Skeletal muscle satellite cell (primary cell): ENCODE measurements around the gene PAN3.
"Not testable (repeated sequence)": the region's sequence is repeated elsewhere in the genome, so short reads cannot be mapped to it uniquely, and the experiment has no call there.

Experiments
- H3K27me3 ChIP-seq: 2 replicates; pipeline ENCODE4 v1.7.0; 2013; ENCODE audit warnings: low read length; ENCODE audit not compliant: control insufficient read depth, insufficient read depth
- H3K36me3 ChIP-seq: 2 replicates; pipeline ENCODE4 v1.7.0; 2013; ENCODE audit warnings: mild to moderate bottlenecking, control low read depth, low read length; ENCODE audit not compliant: insufficient read depth
- H3K4me1 ChIP-seq: 2 replicates; pipeline ENCODE4 v1.7.0; 2013; ENCODE audit warnings: low read length; ENCODE audit not compliant: control insufficient read depth, insufficient read depth
- H3K4me2 ChIP-seq: 2 replicates; pipeline ENCODE4 v1.7.0; 2013; ENCODE audit warnings: mild to moderate bottlenecking, low read length
- H3K4me3 ChIP-seq: 2 replicates; pipeline ENCODE4 v1.7.0; 2013; ENCODE audit warnings: low read length
- H3K9ac ChIP-seq: 2 replicates; pipeline ENCODE4 v1.7.0; 2013; ENCODE audit warnings: mild to moderate bottlenecking, low read depth, low read length, moderate library complexity
- H3K9me3 ChIP-seq: replicated peaks from 2 replicates; pipeline ENCODE4 v1.7.0; 2013; ENCODE audit warnings: mild to moderate bottlenecking, control low read depth, low read length

PAN3 gene

DNA sequence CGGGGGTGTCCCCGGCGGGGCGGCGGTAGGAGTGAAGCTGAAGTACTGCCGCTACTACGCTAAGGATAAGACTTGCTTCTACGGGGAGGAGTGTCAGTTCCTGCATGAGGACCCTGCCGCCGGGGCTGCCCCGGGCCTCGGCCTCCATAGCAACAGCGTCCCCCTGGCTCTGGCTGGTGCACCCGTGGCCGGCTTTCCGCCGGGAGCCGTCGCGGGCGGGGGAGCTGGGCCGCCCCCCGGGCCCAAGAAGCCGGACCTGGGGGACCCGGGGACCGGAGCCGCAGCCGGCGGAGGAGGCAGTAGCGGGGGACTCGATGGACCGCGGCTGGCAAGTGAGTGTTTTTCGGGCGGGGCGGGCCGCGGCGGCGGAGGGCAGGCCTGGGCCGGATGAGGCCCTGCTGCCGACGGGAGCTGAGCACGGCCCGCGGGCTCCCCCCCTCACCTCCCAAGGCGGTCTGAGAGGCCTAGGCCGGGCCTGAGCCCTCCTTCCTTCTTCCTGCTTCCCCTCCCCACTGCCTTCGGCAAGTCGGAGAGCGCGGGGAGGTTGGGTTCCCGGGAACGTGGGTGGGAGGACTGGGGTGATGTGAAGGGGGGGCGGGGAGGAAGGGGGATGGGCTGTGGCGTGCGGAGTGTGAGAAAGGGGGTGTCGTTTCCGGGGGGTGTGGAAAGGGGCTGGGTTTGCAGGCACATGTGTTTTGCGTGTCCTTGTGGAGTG is 568 bp downstream of the PAN3 start:
- no peaks in the 10 kb centered on the region for H3K9me3 ChIP-seq
- H3K27me3 ChIP-seq = no peaks in the 10 kb centered on the region
- H3K9ac ChIP-seq = peak overlapping the region; percentile 95
- peak overlapping the region; percentile 99 for H3K4me2 ChIP-seq
- peak overlapping the region; percentile 75 for H3K4me3 ChIP-seq
- no peaks in the 10 kb centered on the region for H3K36me3 ChIP-seq
- peaks cover 14% of the 10 kb centered on the region for H3K4me1 ChIP-seq

DNA sequence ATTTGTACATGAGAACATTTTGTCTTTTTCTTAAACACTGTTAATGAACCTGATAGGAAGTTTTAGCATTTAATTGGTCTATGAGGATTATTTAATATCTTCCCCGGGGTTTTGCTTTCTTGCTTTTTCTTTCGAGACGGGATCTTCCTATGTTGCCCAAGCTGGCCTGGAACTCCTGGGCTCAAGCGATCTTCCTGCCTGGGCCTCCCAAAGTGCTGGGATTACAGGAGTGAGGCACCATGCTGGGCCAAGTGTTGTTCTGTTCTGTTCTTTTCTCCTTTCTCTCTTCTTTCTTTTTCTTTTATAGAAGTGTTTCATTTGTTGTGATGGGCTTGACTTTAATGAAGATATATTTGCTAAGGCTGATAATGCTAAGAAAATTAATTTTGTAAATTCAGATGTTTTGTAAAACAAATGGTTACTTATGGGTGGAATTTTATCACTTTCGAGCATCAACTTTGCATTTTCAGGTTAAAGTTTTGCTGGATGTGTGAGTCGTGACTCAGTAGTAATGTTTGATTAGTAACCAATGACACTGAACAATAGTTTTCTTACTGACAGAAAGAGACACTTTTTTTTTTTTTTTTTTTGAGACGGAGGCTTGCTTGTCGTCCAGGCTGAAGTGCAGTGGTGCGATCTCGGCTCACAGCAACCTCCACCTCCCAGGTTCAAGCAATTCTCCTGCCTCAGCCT is 2.2 kb downstream of the PAN3 start:
- Histone ChIP-seq H3K4me2 (peak overlapping the region; percentile 99), H3K9ac (peak overlapping the region; percentile 95), H3K36me3 (no peaks in the 10 kb centered on the region), H3K4me1 (peaks cover 14% of the 10 kb centered on the region), H3K4me3 (peak overlapping the region; percentile 75), H3K27me3 (no peaks in the 10 kb centered on the region), H3K9me3 (no peaks in the 10 kb centered on the region)

DNA sequence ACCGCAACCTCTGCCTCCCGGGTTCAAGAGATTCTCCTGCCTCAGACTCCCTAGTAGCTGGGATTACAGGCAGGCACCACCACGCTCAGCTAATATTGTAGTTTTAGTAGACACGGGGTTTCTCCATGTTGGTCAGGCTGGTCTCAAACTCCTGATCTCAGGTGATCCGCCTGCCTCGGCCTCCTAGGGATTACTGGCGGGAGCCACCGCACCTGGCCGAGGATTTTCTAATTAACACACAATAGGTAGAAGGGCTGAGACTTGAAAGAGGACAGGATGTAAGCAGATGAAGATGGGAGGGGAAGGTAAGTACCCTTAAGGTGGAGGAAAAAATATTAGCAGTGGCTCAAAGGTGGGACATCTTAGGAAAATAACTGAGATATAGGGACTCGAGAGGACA is 3.2 kb downstream of the PAN3 start:
- not testable (repeated sequence) for H3K9ac ChIP-seq, H3K4me3 ChIP-seq, H3K9me3 ChIP-seq, H3K36me3 ChIP-seq, H3K4me2 ChIP-seq, H3K27me3 ChIP-seq
- H3K4me1 ChIP-seq = peaks cover 14% of the 10 kb centered on the region

DNA sequence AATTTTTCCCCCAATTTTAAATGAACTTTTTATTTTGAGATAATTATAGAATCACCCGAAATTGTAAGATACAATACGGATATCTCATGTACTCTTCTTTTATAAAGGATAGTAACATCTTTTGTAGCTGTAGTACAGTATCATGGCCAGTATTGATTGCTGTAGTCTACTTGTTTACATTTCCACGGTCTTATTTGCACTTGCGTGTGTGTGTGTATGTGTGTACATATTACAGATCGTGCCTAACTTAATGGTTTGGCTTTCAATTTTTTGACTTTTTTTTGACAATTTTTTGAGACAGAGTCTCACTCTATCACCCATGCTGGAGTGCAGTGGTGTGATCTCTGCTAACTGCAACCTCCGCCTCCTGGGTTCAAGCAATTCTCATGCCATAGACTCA is 6.7 kb downstream of the PAN3 start:
- peaks cover 13% of the 10 kb centered on the region for H3K4me1 ChIP-seq
- no peak overlapping the region for H3K4me3 ChIP-seq
- no peaks in the 10 kb centered on the region for H3K27me3 ChIP-seq
- H3K9ac ChIP-seq = no peak overlapping the region
- no peak overlapping the region for H3K4me2 ChIP-seq
- H3K36me3 ChIP-seq = no peaks in the 10 kb centered on the region
- H3K9me3 ChIP-seq = no peaks in the 10 kb centered on the region

DNA sequence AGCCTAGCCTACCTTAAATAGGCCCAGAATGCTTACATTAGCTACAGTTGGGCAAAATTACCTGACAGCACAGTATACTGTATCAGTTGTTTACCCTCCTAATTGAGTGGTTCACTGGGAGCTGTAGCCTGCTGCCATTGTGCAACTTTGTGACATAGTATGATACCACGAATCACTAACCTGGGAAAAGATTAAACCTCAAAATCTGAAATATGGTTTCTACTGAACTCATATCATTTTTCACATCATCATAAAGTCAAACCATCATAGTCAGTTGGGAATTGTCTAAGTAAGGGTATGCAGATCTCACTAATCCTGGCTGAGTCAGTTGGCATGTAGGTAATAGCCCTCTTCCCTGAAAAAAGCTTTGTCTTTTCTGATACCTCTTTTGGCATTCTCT is 9.2 kb downstream of the PAN3 start:
- H3K36me3 ChIP-seq = no peaks in the 10 kb centered on the region
- H3K4me2 ChIP-seq = no peak overlapping the region
- peaks cover 6% of the 10 kb centered on the region for H3K4me1 ChIP-seq
- H3K9me3 ChIP-seq = no peaks in the 10 kb centered on the region
- no peak overlapping the region for H3K4me3 ChIP-seq
- H3K27me3 ChIP-seq = no peaks in the 10 kb centered on the region
- H3K9ac ChIP-seq = no peak overlapping the region

DNA sequence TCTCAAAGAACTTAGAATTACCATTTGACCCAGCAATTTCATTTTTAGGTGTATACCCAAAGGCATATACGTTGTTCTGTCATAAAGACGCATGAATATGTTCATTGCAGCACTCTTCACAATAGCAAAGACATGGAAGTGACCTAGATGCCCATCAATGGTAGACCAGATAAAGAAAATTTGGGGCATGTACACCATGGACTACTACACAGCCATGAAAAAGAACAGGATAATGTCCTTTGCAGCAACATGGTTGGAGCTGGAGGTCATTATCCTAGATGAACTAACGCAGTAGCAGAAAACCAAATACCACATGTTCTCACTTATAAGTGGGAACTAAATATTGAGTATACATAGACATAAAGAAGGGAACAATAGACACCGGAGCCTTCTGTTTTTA is 20.7 kb downstream of the PAN3 start:
- Histone ChIP-seq H3K27me3 (no peaks in the 10 kb centered on the region), H3K9ac (no peak overlapping the region)

DNA sequence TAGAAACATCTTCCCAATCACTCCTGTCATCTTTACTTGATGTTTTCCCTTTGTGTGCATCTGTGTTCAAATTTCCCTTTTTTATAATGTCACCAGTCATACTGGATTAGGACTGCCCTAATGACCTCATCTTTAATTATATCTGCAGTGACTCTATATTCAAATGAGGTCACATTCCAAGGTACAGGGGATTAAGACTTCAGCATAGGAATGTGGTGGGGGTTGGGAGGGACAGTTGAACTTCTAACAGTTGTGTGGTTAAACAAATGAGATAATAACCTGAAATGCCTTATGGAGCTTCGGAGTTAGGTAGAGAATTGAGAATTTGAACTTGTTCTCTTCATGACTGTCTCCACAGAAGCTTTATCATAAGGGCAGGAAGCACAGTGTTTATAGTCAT is 23.0 kb downstream of the PAN3 start:
- Histone ChIP-seq H3K4me1 (peaks cover 4% of the 10 kb centered on the region), H3K4me2 (no peak overlapping the region), H3K4me3 (no peak overlapping the region), H3K27me3 (no peaks in the 10 kb centered on the region), H3K36me3 (no peaks in the 10 kb centered on the region), H3K9me3 (no peaks in the 10 kb centered on the region), H3K9ac (no peak overlapping the region)

More for the DNA sequence above, 20.7 kb downstream of the PAN3 start:
- Histone ChIP-seq H3K9me3 (no peaks in the 10 kb centered on the region), H3K36me3 (no peaks in the 10 kb centered on the region), H3K4me1 (peaks cover 4% of the 10 kb centered on the region), H3K4me2 (no peak overlapping the region), H3K4me3 (no peak overlapping the region)

DNA sequence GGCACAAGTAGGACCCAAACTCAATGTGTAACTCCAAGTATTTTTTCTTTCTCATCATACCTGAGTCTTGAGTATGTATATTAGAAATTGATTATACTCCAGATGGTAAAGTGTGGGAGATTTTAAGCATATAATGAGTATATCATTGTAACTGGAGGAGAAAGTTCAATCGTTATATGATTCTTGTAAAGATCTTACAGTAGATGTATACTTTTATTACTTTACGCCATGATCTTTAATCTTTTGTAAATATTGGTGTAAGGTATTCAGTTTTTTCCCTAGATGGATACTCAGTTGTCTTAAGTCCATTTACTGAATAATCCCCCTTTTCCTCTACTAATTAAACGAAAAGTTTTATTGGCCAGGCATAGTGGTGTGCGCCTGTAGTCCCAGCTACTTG is 25.2 kb downstream of the PAN3 start:
- Histone ChIP-seq H3K4me3 (no peak overlapping the region), H3K27me3 (no peaks in the 10 kb centered on the region), H3K4me2 (no peak overlapping the region), H3K9me3 (no peaks in the 10 kb centered on the region), H3K9ac (no peak overlapping the region), H3K4me1 (peaks cover 4% of the 10 kb centered on the region), H3K36me3 (no peaks in the 10 kb centered on the region)

DNA sequence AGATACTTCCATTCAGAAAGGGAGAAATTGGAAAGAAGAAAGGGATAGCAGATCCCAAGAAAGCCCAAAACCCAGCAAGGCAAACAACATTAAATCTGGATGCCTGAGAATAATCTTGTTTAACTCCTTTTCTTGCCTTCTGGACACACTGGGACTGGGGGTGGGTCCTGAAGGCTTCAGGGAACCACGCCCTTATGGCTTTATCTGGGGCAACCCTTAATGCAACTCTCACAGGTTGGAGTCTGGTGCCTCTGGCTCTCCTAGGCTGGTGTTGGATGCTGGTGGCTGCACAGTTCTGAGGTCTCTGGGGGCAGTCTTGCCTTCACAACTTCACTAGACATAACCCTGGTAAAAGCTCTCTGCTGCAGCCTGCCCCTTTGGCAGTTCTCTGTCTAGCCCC is 27.9 kb downstream of the PAN3 start:
- Histone ChIP-seq H3K9me3 (no peaks in the 10 kb centered on the region), H3K36me3 (no peaks in the 10 kb centered on the region), H3K4me3 (no peak overlapping the region), H3K4me2 (no peak overlapping the region), H3K9ac (no peak overlapping the region), H3K4me1 (peaks cover 4% of the 10 kb centered on the region), H3K27me3 (no peaks in the 10 kb centered on the region)

DNA sequence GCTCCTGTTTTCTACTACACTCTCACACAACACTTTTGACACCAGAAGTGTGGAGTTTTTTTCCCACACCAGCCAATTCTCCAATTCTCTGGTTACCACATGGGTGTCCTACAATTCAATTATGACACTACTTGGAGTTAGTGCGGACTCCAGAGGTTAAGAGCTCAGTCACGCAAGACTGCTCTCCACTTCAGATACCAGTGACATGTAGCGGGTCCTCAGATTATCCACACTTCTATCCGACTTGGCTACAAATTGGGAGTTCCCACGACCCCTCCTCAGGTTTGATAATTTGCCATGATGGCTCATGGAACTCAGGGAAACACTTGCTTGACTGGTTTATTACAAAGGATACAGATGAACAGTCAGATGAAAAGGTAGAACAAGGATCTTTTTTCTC is 32.9 kb downstream of the PAN3 start:
- Histone ChIP-seq H3K4me2 (no peak overlapping the region), H3K4me1 (no peaks in the 10 kb centered on the region), H3K27me3 (no peaks in the 10 kb centered on the region), H3K4me3 (no peak overlapping the region), H3K36me3 (no peaks in the 10 kb centered on the region), H3K9ac (no peak overlapping the region), H3K9me3 (no peaks in the 10 kb centered on the region)

DNA sequence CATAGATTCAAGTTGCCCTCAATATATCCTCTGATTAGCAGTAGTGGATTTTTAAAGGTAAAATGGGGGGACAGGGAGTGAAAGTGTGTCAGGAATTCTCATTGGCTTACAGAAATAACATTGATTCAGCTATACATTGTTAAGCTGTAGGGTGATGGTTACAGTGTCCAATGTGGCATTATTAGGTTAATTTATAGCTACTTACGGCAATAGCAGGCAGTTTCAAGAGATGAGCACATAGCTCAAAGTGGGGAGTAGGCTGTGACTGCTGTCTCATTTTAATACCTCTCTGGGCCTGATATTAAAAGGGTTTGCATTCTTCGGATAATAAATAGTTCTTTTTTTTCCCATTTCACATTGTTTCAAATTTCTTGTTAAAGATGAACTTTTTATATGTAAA is 34.6 kb downstream of the PAN3 start:
- Histone ChIP-seq H3K9me3 (no peaks in the 10 kb centered on the region), H3K9ac (no peak overlapping the region), H3K36me3 (no peaks in the 10 kb centered on the region), H3K4me2 (no peak overlapping the region), H3K27me3 (no peaks in the 10 kb centered on the region), H3K4me3 (no peak overlapping the region), H3K4me1 (no peaks in the 10 kb centered on the region)

DNA sequence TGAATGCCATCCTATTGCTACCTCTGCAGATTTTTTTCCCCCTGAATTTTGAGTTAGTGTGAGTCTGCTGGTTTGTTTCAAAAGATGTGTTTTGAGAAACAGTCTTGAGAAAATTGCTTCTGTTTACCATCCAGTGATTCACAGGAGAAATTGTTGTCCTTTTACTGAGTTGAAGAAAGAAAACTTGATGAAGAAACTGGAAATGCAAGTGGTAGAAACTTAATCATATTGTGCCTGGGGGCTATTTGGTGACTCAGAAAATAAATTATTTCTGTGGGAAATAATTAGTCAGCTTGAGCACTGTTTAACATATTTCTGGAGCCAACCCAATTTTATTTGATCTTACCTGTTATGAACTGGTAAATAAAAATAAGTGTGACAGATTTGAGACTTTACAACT is 35.4 kb downstream of the PAN3 start:
- Histone ChIP-seq H3K4me1 (no peaks in the 10 kb centered on the region), H3K27me3 (no peaks in the 10 kb centered on the region), H3K4me2 (no peak overlapping the region), H3K9ac (no peak overlapping the region), H3K9me3 (no peaks in the 10 kb centered on the region), H3K4me3 (no peak overlapping the region), H3K36me3 (no peaks in the 10 kb centered on the region)
